SK-N-SH (cell line): ENCODE measurements around the gene ARHGAP26. TPM values are rescaled to one million over a fixed set of nuclear protein-coding genes. Genes with fewer than 3 reads are reported as not detected.

Experiments
- CTCF ChIA-PET: fragments of 300-600, 350-600 bp; formaldehyde crosslinking; extraction: SDS; loops from one replicate; lab custom pipeline; 2021; lab: Yijun Ruan, JAX
- POLR2A ChIA-PET: fragments of 350-600 bp; sonication (Branson Sonifier 250); formaldehyde crosslinking; extraction: SDS; loops from one replicate; lab custom pipeline; 2020; ENCODE audit warnings: antibody characterized with exemption, inconsistent platforms; lab: Yijun Ruan, JAX
- DNase-seq: peaks from one replicate; pipeline ENCODE4 v3.0.0; 2012
- H2AFZ ChIP-seq: fragments of 200-600 bp; sonication (generic); 2 replicates; pipeline ENCODE4 v1.8.1; 2016; ENCODE audit warnings: antibody characterized with exemption, mild to moderate bottlenecking, low read depth
- H3F3A ChIP-seq: fragments of 200-600 bp; sonication (generic); replicated peaks from 2 replicates; pipeline ENCODE3; 2016; ENCODE audit warnings: antibody characterized with exemption, mild to moderate bottlenecking; ENCODE audit not compliant: insufficient read depth
- H3K27ac ChIP-seq, 2 experiments: fragments of 200-500 bp in 1 of 2; fragments of 200-600 bp in 1 of 2; sonication (Bioruptor generic) in 1 of 2; sonication (generic), shearing (Covaris generic) in 1 of 2; 2 replicates each; pipeline versions ENCODE4 v1.5.1 to v1.6.1; 2014 to 2016; ENCODE audit warnings: low read depth in 2 of 2, inconsistent platforms in 1 of 2, low read length in 1 of 2, mild to moderate bottlenecking in 1 of 2, mixed read lengths in 1 of 2
- H3K27me3 ChIP-seq: fragments of 200-600 bp; sonication (generic), shearing (Covaris generic); 2 replicates; pipeline ENCODE4 v1.6.1; 2016; ENCODE audit warnings: mixed run types; ENCODE audit not compliant: insufficient read depth
- H3K36me3 ChIP-seq, 2 experiments: fragments of 200-500 bp in 1 of 2; fragments of 200-600 bp in 1 of 2; sonication (Bioruptor generic) in 1 of 2; sonication (generic) in 1 of 2; replicated peaks in 1 of 2; 2 replicates each; pipeline versions ENCODE3 to v1.5.1; 2014 to 2016; ENCODE audit warnings: low read length in 1 of 2, mild to moderate bottlenecking in 1 of 2; ENCODE audit not compliant: insufficient read depth in 2 of 2, control insufficient read depth in 1 of 2
- H3K4me1 ChIP-seq, 2 experiments: fragments of 200-500 bp in 1 of 2; fragments of 200-600 bp in 1 of 2; sonication (Bioruptor generic) in 1 of 2; sonication (generic), shearing (Covaris generic) in 1 of 2; 2 replicates each; pipeline versions ENCODE4 v1.5.1 to v1.6.1; 2014 to 2016; ENCODE audit warnings: low read depth in 1 of 2, low read length in 1 of 2, mixed run types in 1 of 2; ENCODE audit not compliant: insufficient read depth in 2 of 2, control insufficient read depth in 1 of 2
- H3K4me2 ChIP-seq: fragments of 200-600 bp; sonication (generic), shearing (Covaris generic); 2 replicates; pipeline ENCODE4 v1.6.1; 2017; ENCODE audit warnings: mixed run types
- H3K4me3 ChIP-seq, 2 experiments: fragments of 200-500 bp in 1 of 2; fragments of 200-600 bp in 1 of 2; sonication (Bioruptor generic) in 1 of 2; sonication (generic), shearing (Covaris generic) in 1 of 2; 2 replicates each; pipeline versions ENCODE4 v1.5.1 to v1.8.1; 2014 to 2016; ENCODE audit warnings: low read depth in 2 of 2, inconsistent platforms in 1 of 2, low read length in 1 of 2, mild to moderate bottlenecking in 1 of 2, mixed read lengths in 1 of 2, moderate library complexity in 1 of 2
- H3K79me2 ChIP-seq: fragments of 200-600 bp; sonication (generic); 2 replicates; pipeline ENCODE4 v1.8.1; 2017; ENCODE audit warnings: mild to moderate bottlenecking; ENCODE audit not compliant: insufficient read depth
- H3K9ac ChIP-seq: fragments of 200-600 bp; sonication (generic); 2 replicates; pipeline ENCODE4 v1.6.1; 2017; ENCODE audit warnings: mixed run types
- H3K9me2 ChIP-seq: fragments of 200-600 bp; sonication (generic); 2 replicates; pipeline ENCODE4 v1.6.1; 2017; ENCODE audit warnings: mixed run types
- H3K9me3 ChIP-seq: fragments of 200-600 bp; sonication (generic); 2 replicates; pipeline ENCODE4 v1.6.1; 2017; ENCODE audit warnings: mixed run types, mild to moderate bottlenecking, moderate library complexity
- H4K20me1 ChIP-seq: fragments of 200-600 bp; sonication (generic); 2 replicates; pipeline ENCODE4 v1.6.1; 2017; ENCODE audit warnings: mild to moderate bottlenecking, mixed run types; ENCODE audit not compliant: insufficient read depth
- CHD2 ChIP-seq: fragments of 150-350 bp; IDR thresholded peaks from 2 replicates; pipeline ENCODE4 v1.6.1; 2018; ENCODE audit warnings: low read length; ENCODE audit not compliant: partially characterized antibody
- EP300 ChIP-seq, 2 experiments: IDR thresholded peaks; 2 replicates each; pipeline versions ENCODE4 v1.4.0 to v1.6.1; 2012; ENCODE audit warnings: borderline replicate concordance in 1 of 2, low read depth in 1 of 2, low read length in 1 of 2
- EZH2phosphoT487 ChIP-seq: fragments of 200-600 bp; sonication (generic); IDR thresholded peaks from 2 replicates; pipeline ENCODE4 v1.6.1; 2017; ENCODE audit warnings: low read depth, mixed run types, mild to moderate bottlenecking, antibody characterized with exemption, moderate library complexity, borderline replicate concordance
- FOXJ3 ChIP-seq: sonication (generic); formaldehyde crosslinking; IDR thresholded peaks from 2 replicates; pipeline ENCODE4 v1.5.1; 2020; ENCODE audit warnings: mild to moderate bottlenecking, missing genetic modification reagents
- JUND ChIP-seq: IDR thresholded peaks from 2 replicates; pipeline ENCODE4 v1.4.0; 2012
- MAX ChIP-seq: IDR thresholded peaks from 2 replicates; pipeline ENCODE4 v1.4.0; 2012; ENCODE audit warnings: low read depth
- MEF2A ChIP-seq: IDR thresholded peaks from 2 replicates; pipeline ENCODE4 v1.4.0; 2012; ENCODE audit warnings: low read depth, borderline replicate concordance
- NFIC ChIP-seq: IDR thresholded peaks from 2 replicates; pipeline ENCODE4 v1.4.0; 2012; ENCODE audit warnings: borderline replicate concordance
- RAD21 ChIP-seq: IDR thresholded peaks from 2 replicates; pipeline ENCODE4 v1.6.1; 2012; ENCODE audit warnings: mild to moderate bottlenecking, low read length
- RCOR1 ChIP-seq: fragments of 150-350 bp; IDR thresholded peaks from 2 replicates; pipeline ENCODE4 v1.6.1; 2017; ENCODE audit warnings: antibody characterized with exemption, low read length
- SIN3A ChIP-seq: IDR thresholded peaks from 2 replicates; pipeline ENCODE4 v1.6.1; 2012; ENCODE audit warnings: low read depth, mild to moderate bottlenecking, low read length, moderate library complexity, borderline replicate concordance
- SMC3 ChIP-seq: IDR thresholded peaks from 2 replicates; pipeline ENCODE4 v1.6.1; 2012; ENCODE audit warnings: low read depth, low read length, improper control_type of control experiment
- TAF1 ChIP-seq: IDR thresholded peaks from 2 replicates; pipeline ENCODE4 v1.6.1; 2012; ENCODE audit warnings: low read depth, mild to moderate bottlenecking, low read length, moderate library complexity, borderline replicate concordance
- TCF12 ChIP-seq: IDR thresholded peaks from 2 replicates; pipeline ENCODE4 v1.4.0; 2012
- YY1 ChIP-seq: IDR thresholded peaks from 2 replicates; pipeline ENCODE4 v1.4.0; 2012; ENCODE audit warnings: low read depth, mild to moderate bottlenecking
- whole genome bisulfite sequencing: methylation state at CpG from one replicate; pipeline ENCODE4 v1.1.6; 2017; ENCODE audit warnings: low lambda C conversion rate; 5-methylcytosine and 5-hydroxymethylcytosine counted together
- polyA plus RNA-seq, 3 experiments: library from polyadenylated mRNA; depleted of rRNA; stranded (reverse); fragments of >200 nt; gene quantifications; 2 replicates each; pipeline ENCODE4 v1.2.3, GENCODE V29; 2012
- TF ChIP-seq, protein P1 (sequence below): IDR thresholded peaks from 2 replicates; pipeline ENCODE4 v1.4.0; 2012; ENCODE audit warnings: low read depth, borderline replicate concordance
- TF ChIP-seq, protein P2 (sequence below): IDR thresholded peaks from 2 replicates; pipeline ENCODE4 v1.6.1; 2012; ENCODE audit warnings: mild to moderate bottlenecking, low read depth, low read length, moderate library complexity
- TF ChIP-seq, protein P3 (sequence below): fragments of 200-600 bp; sonication (generic); IDR thresholded peaks from 2 replicates; pipeline ENCODE4 v1.6.1; 2017; ENCODE audit warnings: antibody characterized with exemption, mild to moderate bottlenecking, moderate library complexity

ARHGAP26 gene
- polyA plus RNA-seq, 1 of the 3 experiments (the other 2 are of a cell fraction): 6.1 TPM

DNA sequence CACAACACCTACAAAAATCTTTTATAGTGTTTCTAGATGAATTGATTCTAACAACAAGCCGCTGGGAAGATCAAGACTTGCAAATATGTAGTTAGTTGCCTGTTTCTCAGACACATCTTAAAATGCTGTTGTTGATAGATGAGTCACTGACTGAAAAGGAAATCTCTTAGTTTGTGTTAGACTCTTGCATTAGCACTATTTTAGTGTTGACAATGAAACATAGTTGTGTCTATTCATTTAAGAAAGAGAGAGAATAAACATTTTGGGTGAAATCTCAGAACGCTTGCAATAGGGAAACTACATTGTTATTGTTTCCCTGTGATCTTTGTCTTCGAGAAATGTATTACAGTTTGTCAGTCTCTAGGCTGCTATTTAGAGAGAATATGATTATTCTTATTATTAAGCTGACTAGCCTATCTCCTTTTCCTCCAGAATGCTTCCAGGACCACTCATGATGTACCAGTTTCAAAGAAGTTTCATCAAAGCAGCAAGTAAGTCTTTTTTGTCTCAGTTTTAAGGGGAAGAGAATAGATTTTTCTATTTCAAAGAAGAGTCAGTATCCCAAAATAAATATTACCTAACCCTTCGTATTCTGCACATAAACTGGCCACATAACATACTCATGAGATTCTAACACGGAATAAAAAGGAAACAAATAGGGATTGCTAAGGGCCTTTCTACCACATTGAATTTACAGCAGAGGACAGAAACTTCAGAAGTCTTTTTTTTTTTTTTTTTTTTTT, 285.6 kb downstream of the ARHGAP26 start:
- Histone ChIP-seq H3K36me3 (peaks cover 15 to 47% of the 10 kb centered on the region in 2 experiments), H3K9ac (no peak overlapping the region), H3K79me2 (no peaks in the 10 kb centered on the region), H3K27ac (peak overlapping the region in 1 of 2 experiments; percentile 6; a peak in 1 of 4 replicates), H2AFZ (no peak overlapping the region), H3K27me3 (no peaks in the 10 kb centered on the region), H3K4me1 (peaks cover 0 to 55% of the 10 kb centered on the region in 2 experiments; a peak in 2 of 4 replicates), H3K9me3 (no peaks in the 10 kb centered on the region), H3K4me2 (no peak overlapping the region), H4K20me1 (no peaks in the 10 kb centered on the region), H3K9me2 (no peaks in the 10 kb centered on the region), H3F3A (peaks cover 11% of the 10 kb centered on the region), H3K4me3 (no peak overlapping the region)
- no peak for TF ChIP-seq EP300 (IDR thresholded peaks at IDR 0.05; ENCODE audit: borderline replicate concordance in 1 of 2, low read depth in 1 of 2, low read length in 1 of 2)
- no peak for TF ChIP-seq YY1
- TF ChIP-seq MAX: no peak
- TF ChIP-seq SIN3A: no peak
- no peak for TF ChIP-seq FOXJ3 (CRISPR knock-in tag)
- TF ChIP-seq, protein P1, sequence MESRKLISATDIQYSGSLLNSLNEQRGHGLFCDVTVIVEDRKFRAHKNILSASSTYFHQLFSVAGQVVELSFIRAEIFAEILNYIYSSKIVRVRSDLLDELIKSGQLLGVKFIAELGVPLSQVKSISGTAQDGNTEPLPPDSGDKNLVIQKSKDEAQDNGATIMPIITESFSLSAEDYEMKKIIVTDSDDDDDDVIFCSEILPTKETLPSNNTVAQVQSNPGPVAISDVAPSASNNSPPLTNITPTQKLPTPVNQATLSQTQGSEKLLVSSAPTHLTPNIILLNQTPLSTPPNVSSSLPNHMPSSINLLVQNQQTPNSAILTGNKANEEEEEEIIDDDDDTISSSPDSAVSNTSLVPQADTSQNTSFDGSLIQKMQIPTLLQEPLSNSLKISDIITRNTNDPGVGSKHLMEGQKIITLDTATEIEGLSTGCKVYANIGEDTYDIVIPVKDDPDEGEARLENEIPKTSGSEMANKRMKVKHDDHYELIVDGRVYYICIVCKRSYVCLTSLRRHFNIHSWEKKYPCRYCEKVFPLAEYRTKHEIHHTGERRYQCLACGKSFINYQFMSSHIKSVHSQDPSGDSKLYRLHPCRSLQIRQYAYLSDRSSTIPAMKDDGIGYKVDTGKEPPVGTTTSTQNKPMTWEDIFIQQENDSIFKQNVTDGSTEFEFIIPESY: no peak
- TF ChIP-seq TAF1: no peak
- no peak for TF ChIP-seq MEF2A
- no peak for TF ChIP-seq EZH2phosphoT487
- no peak for TF ChIP-seq NFIC
- no peak for TF ChIP-seq JUND
- ChIA-PET CTCF (no interaction called here), POLR2A (no interaction called here)
- 78% methylated on average over 5 of the region's 5 CpGs for WGBS
- DNase-seq: no peak

DNA sequence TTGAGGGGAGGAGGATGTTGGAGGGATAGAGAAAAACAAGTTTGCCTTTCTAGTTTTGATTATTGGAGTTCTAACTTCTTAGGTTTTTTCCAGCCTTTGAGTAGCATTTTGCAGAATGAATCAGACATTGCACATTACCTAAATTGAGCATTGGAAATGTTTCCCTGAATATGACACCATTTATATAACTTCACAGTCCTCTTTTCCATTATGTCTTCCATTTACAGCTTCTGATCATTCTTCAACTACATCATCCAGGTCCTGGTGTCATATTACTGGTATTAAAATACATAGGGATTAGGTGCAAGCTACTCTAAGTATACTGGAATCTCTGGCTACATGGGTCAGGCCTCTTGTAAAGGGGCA, 286.1 kb downstream of the ARHGAP26 start:
- H4K20me1 ChIP-seq: no peaks in the 10 kb centered on the region
- ChIA-PET CTCF (no interaction called here), POLR2A (no interaction called here)
- H3K4me2 ChIP-seq: no peak overlapping the region
- no peaks in the 10 kb centered on the region for H3K79me2 ChIP-seq
- H3K4me3 ChIP-seq: no peak overlapping the region
- H3K27me3 ChIP-seq: no peaks in the 10 kb centered on the region
- no peak overlapping the region for H3K9ac ChIP-seq
- peaks cover 15 to 47% of the 10 kb centered on the region in 2 experiments for H3K36me3 ChIP-seq
- H3F3A ChIP-seq: peaks cover 11% of the 10 kb centered on the region
- no peak for DNase-seq
- no peaks in the 10 kb centered on the region for H3K9me2 ChIP-seq
- H2AFZ ChIP-seq: no peak overlapping the region
- H3K27ac ChIP-seq: no peak overlapping the region
- peaks cover 0 to 56% of the 10 kb centered on the region in 2 experiments; a peak in 3 of 4 replicates for H3K4me1 ChIP-seq
- H3K9me3 ChIP-seq: no peaks in the 10 kb centered on the region
- TF ChIP-seq TAF1: no peak
- TF ChIP-seq RAD21: no peak
- TF ChIP-seq, protein P1: no peak
- TF ChIP-seq, protein P2, sequence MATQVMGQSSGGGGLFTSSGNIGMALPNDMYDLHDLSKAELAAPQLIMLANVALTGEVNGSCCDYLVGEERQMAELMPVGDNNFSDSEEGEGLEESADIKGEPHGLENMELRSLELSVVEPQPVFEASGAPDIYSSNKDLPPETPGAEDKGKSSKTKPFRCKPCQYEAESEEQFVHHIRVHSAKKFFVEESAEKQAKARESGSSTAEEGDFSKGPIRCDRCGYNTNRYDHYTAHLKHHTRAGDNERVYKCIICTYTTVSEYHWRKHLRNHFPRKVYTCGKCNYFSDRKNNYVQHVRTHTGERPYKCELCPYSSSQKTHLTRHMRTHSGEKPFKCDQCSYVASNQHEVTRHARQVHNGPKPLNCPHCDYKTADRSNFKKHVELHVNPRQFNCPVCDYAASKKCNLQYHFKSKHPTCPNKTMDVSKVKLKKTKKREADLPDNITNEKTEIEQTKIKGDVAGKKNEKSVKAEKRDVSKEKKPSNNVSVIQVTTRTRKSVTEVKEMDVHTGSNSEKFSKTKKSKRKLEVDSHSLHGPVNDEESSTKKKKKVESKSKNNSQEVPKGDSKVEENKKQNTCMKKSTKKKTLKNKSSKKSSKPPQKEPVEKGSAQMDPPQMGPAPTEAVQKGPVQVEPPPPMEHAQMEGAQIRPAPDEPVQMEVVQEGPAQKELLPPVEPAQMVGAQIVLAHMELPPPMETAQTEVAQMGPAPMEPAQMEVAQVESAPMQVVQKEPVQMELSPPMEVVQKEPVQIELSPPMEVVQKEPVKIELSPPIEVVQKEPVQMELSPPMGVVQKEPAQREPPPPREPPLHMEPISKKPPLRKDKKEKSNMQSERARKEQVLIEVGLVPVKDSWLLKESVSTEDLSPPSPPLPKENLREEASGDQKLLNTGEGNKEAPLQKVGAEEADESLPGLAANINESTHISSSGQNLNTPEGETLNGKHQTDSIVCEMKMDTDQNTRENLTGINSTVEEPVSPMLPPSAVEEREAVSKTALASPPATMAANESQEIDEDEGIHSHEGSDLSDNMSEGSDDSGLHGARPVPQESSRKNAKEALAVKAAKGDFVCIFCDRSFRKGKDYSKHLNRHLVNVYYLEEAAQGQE: no peak
- TF ChIP-seq CHD2: no peak
- no peak for TF ChIP-seq TCF12
- TF ChIP-seq, protein P3, sequence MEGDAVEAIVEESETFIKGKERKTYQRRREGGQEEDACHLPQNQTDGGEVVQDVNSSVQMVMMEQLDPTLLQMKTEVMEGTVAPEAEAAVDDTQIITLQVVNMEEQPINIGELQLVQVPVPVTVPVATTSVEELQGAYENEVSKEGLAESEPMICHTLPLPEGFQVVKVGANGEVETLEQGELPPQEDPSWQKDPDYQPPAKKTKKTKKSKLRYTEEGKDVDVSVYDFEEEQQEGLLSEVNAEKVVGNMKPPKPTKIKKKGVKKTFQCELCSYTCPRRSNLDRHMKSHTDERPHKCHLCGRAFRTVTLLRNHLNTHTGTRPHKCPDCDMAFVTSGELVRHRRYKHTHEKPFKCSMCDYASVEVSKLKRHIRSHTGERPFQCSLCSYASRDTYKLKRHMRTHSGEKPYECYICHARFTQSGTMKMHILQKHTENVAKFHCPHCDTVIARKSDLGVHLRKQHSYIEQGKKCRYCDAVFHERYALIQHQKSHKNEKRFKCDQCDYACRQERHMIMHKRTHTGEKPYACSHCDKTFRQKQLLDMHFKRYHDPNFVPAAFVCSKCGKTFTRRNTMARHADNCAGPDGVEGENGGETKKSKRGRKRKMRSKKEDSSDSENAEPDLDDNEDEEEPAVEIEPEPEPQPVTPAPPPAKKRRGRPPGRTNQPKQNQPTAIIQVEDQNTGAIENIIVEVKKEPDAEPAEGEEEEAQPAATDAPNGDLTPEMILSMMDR: no peak
- TF ChIP-seq RCOR1: no peak
- no peak for TF ChIP-seq FOXJ3 (CRISPR knock-in tag)
- no peak for TF ChIP-seq SMC3
